Lower lobe of right lung (tissue), 2 donors: Measurements from ENCODE around the gene TTLL5. TPM values are rescaled to one million over a fixed set of nuclear protein-coding genes. Genes with fewer than 3 reads are reported as not detected.

Experiments used
- ATAC-seq, 2 donors: fragments of 200-7000 bp; cut with Tn5 transposase; one replicate each; pipeline ENCODE4 v1.9.1; 2020 to 2022; ENCODE audit warnings: mild to moderate bottlenecking in 2 of 2, moderate library complexity in 2 of 2
- DNase-seq: peaks from one replicate; pipeline ENCODE4 v3.0.0-alpha.2; 2020
- H3K27ac ChIP-seq: fragments of 200-600 bp; one replicate; pipeline ENCODE4 v1.8.0; 2022
- H3K27me3 ChIP-seq: fragments of 200-600 bp; one replicate; pipeline ENCODE4 v1.8.0; 2022; ENCODE audit warnings: low read depth
- H3K36me3 ChIP-seq: fragments of 200-600 bp; one replicate; pipeline ENCODE4 v1.8.0; 2022; ENCODE audit warnings: mild to moderate bottlenecking
- H3K4me1 ChIP-seq: fragments of 200-600 bp; one replicate; pipeline ENCODE4 v1.8.0; 2022
- H3K4me3 ChIP-seq: fragments of 200-600 bp; one replicate; pipeline ENCODE4 v1.8.0; 2022; ENCODE audit warnings: mild to moderate bottlenecking
- H3K9me3 ChIP-seq: fragments of 200-600 bp; one replicate; pipeline ENCODE4 v1.8.0; 2022
- intact Hi-C: fragments of 100-400 bp; cut with DNase I; formaldehyde crosslinking; loops from one replicate; pipeline ENCODE4 v1.11.0; 2022
- total RNA-seq: library from RNA; stranded (reverse); fragmentation: NEBNext Ultra II Directional; extraction: Animal tissue kit (Norgen Biotek cat#: 25700); gene quantifications from one replicate; pipeline ENCODE4 v1.2.1, GENCODE V29; 2021
- TF ChIP-seq, protein P1 (sequence below): fragments of 200-600 bp; IDR thresholded peaks from one replicate; pipeline ENCODE4 v1.8.0; 2022; ENCODE audit warnings: antibody characterized with exemption, mild to moderate bottlenecking
- donor health status: DM: no; HTN: yes; CAD: no; lungs with severe emphysema.

The TTLL5 gene
- total RNA-seq, 1 donor from 2014 or later = 32.6 TPM

DNA sequence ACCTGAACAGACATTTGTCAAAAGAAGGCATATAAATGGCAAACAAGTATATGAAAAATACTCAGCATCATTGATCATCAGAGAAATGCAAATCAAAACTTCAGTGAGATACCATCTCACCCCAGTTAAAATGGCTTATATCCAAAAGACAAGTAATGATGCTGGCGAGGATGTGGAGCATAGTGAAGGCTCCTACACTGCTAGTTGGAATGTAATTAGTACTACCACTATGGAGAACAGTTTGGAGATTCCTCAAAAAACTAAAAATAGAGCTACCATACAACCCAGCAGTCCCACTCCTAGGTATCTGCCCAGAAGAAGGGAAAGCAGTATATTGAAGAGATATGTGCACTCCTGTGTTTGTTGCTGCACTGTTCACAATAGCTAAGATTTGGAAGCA lies 174.7 kb downstream of the TTLL5 start:
- no peak for ATAC-seq
- DNase-seq = no peak
- no peaks in the 10 kb centered on the region for H3K27me3 ChIP-seq
- no peak overlapping the region for H3K27ac ChIP-seq
- H3K4me3 ChIP-seq = no peak overlapping the region
- intact Hi-C loops = no loop called here
- no peaks in the 10 kb centered on the region for H3K36me3 ChIP-seq
- TF ChIP-seq, protein P1, sequence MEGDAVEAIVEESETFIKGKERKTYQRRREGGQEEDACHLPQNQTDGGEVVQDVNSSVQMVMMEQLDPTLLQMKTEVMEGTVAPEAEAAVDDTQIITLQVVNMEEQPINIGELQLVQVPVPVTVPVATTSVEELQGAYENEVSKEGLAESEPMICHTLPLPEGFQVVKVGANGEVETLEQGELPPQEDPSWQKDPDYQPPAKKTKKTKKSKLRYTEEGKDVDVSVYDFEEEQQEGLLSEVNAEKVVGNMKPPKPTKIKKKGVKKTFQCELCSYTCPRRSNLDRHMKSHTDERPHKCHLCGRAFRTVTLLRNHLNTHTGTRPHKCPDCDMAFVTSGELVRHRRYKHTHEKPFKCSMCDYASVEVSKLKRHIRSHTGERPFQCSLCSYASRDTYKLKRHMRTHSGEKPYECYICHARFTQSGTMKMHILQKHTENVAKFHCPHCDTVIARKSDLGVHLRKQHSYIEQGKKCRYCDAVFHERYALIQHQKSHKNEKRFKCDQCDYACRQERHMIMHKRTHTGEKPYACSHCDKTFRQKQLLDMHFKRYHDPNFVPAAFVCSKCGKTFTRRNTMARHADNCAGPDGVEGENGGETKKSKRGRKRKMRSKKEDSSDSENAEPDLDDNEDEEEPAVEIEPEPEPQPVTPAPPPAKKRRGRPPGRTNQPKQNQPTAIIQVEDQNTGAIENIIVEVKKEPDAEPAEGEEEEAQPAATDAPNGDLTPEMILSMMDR = no peak
- no peaks in the 10 kb centered on the region for H3K9me3 ChIP-seq
- peaks cover 21% of the 10 kb centered on the region for H3K4me1 ChIP-seq

DNA sequence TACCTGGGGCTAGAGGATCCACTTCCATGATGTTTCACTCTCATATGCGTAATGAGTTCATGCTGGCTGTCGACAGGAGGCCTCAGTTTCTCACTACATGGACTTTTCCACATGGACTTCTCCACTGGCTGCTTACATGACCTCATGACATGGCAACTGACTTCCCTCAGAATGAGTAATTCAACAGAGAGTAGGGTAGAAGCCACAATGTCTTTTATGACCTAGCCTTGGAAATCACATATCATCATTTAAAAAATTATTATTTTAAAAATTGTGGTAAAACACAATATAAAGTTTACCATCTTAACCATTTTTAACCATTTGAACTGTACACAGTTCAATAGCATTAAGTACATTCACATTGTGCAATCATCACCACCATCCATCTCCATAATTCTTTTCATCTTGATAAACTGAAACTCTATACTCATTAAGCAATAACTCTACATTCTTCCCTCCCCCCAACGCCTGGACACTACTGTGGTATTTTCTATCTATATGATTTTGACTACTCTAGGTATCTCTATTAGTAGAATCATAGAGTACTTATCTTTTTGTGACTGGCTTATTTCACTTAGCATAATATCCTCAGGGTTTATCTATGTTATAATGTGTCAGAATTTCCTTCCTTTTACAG lies 176.2 kb downstream of the TTLL5 start:
- TF ChIP-seq, protein P1 = no peak
- intact Hi-C loops = no loop called here
- ATAC-seq = no peak

DNA sequence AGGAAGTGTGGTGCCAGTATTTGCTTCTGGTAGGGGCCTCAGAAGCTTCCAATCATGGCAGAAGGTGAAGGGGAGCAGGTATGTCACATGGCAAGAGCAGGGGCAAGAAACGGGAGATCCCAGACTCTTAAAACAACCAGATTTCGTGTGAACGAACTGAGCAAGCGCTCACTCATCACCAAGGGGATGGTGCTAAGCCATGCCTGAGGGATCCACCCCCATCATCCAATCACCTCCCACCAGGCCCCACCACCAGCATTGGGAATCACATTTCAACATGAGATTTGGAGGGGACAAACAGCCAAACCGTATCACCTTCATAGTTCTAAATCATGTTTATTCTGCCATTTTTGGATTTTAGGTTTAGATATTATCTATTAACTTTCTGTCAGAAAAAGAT lies 179.9 kb downstream of the TTLL5 start:
- Histone ChIP-seq H3K4me1 (no peaks in the 10 kb centered on the region), H3K36me3 (no peaks in the 10 kb centered on the region), H3K27me3 (no peaks in the 10 kb centered on the region), H3K9me3 (no peaks in the 10 kb centered on the region), H3K4me3 (no peak overlapping the region), H3K27ac (no peak overlapping the region)
- DNase-seq (no peak), ATAC-seq (no peak)
- TF ChIP-seq, protein P1 = no peak
- intact Hi-C loops = no loop called here

More for the DNA sequence above, 176.2 kb downstream of the TTLL5 start:
- DNase-seq = no peak
- peaks cover 6% of the 10 kb centered on the region for H3K4me1 ChIP-seq
- H3K27me3 ChIP-seq = no peaks in the 10 kb centered on the region
- no peak overlapping the region for H3K4me3 ChIP-seq
- no peak overlapping the region for H3K27ac ChIP-seq
- no peaks in the 10 kb centered on the region for H3K36me3 ChIP-seq
- no peaks in the 10 kb centered on the region for H3K9me3 ChIP-seq

DNA sequence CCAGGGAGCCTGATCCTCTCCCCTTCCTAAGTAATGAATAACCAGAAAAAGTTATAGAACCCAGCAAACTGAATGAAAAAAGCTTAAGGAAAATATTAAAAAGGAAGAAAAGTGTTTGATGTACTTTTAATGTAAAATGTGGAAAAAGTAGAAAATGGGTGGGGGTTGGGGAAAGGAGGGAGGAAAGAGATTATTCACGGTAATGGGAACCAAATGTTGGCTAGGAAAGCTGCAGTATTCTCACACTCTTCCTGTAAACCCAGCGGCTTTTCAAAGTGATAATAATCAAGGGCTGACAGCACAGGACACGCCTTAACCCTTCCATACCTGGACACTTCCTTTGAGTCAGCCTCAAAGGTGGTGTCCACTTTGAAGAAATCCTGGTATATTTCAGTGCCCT lies 181.5 kb downstream of the TTLL5 start:
- H3K9me3 ChIP-seq = no peaks in the 10 kb centered on the region
- ATAC-seq (no peak), DNase-seq (no peak)
- no peaks in the 10 kb centered on the region for H3K4me1 ChIP-seq
- intact Hi-C loops = no loop called here
- no peaks in the 10 kb centered on the region for H3K27me3 ChIP-seq
- no peak overlapping the region for H3K27ac ChIP-seq
- TF ChIP-seq, protein P1 = no peak
- H3K4me3 ChIP-seq = no peak overlapping the region
- no peaks in the 10 kb centered on the region for H3K36me3 ChIP-seq

DNA sequence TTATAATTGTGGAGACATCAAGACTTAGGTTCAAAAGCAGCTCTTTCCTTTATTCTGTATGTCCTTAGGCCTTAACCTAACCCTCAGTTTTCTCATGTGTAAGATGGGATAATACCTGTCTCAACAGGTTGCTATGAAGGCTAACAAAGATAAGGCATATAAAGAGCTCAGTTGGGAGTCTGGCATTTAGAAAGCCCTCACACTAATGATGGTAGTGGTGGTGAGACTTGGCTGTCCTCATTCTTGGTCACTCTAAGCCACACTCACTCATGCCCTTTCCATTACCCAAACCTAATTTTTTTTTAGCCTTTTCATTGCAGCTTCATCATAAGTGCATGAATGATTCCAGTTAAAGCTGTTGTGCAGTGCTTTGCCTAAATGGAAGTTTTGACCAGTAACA lies 183.4 kb downstream of the TTLL5 start:
- H3K4me3 ChIP-seq = no peak overlapping the region
- H3K27ac ChIP-seq = no peak overlapping the region
- intact Hi-C loops = no loop called here
- no peaks in the 10 kb centered on the region for H3K36me3 ChIP-seq
- ATAC-seq = no peak
- TF ChIP-seq, protein P1 = no peak
- H3K9me3 ChIP-seq = no peaks in the 10 kb centered on the region
- H3K4me1 ChIP-seq = no peaks in the 10 kb centered on the region
- H3K27me3 ChIP-seq = no peaks in the 10 kb centered on the region
- DNase-seq = no peak
